ENCODE results near the gene ARL6IP6.
"Not testable (repeated sequence)": the region's sequence is repeated elsewhere in the genome, so short reads cannot be mapped to it uniquely, and the experiment has no call there.

Gene ARL6IP6

DNA sequence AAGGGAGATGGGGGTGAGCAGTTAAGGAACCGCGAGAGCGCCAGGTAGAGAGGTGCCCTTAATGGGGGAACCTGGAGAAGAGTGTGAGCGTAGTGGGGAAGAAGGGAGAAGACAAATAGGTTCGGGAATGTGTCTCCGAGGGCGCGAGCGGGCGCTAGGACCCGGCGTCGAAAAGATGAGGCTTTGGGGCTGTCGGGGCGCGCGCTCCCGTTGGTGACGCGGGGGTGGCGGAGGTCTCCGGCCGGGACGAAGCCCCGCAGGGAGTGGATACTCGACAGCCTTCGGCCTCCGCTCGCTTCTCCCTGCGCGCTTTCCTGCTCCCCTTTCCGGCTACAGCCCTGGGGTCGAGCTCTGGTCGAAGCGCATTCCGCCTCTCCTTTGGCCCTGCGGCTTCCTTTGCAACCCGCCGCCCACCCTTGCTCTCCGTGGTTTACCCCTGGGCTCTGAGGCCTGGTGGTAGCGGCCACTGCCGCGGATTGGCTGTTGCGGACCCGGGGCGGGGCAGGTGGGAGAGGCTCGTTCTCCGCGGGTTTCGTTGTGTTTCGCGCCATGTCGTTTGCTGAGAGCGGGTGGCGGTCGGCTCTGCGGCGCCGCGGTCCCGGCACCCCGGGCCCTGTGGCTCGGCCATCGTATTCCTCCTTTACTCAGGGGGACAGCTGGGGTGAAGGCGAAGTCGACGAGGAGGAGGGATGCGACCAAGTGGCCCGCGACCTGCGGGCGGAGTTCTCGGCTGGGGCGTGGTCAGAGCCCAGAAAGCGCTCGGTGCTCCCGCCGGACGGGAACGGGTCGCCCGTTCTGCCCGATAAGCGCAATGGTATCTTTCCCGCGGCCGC is at the start of gene ARL6IP6:
ARL6IP6 (plus strand) TSS at position 545 of the 833 bp plus-strand sequence; CDS start at position 550, 5 bp downstream.
- DNase-seq: peak; percentile 89

DNA sequence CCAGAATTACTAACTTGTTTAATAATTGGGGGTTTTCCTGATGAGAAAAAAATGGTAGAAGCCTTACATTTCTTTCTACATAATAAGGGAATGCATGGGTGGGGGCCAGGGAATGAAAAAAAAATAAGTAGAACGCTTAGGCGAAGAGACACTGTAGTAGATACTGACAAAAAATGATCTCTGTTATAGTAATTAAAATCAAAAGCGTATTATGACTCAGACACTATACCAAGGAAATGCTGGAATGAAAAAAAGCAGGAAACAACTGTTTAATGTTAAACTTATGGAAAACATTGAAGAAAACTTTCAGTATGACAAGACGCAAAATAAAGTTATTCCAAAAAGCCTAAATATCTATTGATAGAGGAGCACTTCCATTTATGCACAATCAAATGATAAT is 44.1 kb upstream of the ARL6IP6 start:
- DNase-seq: no peak

DNA sequence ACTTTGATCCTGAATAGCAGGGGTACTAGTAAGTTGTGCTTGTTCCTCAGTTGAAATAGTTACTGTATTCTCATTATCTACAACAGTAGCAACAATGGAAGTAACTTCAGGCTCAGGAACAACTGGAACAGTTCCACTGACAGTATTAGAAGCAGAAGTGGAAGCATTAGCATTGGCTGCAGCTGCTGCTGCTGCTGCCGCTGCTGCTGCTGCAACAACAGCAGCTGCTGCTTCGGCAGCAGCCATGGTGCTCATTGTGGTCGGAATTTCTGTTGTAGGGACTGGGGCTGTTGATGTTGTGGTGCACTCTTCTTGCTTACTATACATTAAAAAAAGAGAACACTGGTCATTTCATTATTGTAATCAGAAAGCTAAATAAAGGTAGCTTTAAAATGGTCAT is 42.0 kb upstream of the ARL6IP6 start:
- DNase-seq: no peak

DNA sequence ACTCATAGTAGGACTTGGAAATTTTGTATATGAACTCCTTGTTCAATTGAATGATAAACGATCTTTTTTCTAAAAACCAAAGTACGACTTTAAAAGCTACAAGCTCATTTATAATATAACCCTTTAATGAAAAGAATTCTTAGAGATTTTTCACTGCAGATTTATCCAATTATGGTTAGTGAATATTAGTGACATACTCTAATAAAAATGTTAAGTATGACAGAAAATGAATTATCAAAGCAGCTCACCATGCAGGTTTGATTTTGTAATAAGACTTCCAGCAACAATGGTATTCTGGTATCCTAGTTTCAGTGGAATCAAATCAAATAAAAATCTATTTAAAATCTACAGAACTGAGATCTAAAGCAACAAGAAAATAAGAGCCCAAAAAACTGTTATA is 39.6 kb upstream of the ARL6IP6 start:
- DNase-seq: no peak

DNA sequence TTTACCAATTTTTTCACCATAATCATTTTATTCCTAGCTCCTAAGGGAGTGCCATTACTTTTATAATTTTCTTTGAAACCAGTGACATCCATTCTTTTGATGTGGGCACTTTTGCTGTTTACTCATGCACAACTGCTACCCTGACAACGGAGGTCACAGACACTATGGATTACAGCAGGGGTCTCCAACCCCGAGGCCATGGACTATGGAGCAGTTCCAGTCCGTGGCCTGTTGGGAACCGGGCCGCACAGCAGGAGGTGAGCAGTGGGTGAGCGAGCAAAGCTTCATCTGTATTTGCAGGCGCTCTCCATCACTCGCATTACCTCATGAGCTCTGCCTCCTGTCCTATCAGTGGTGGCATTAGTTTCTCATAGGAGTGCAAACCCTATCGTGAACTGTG is 35.8 kb upstream of the ARL6IP6 start:
- DNase-seq: no peak

DNA sequence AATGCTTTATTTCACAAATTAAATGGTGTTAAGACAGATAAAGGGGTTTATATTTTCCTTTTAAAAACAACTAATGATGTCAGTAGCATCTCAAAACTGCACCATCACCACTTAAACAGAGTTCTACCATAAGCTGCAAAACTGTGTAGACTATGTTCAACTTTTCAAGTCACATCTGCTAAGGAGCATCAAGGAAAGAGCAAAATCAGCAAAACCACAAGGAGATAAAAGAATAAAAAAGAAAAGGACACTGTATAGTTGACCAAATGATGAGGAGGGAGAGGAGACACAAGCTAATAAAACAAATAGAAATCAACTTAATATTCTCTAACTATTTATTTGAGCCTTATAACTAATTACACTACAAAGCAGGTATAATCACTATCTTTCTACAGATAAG is 35.0 kb upstream of the ARL6IP6 start:
- no peak for DNase-seq

DNA sequence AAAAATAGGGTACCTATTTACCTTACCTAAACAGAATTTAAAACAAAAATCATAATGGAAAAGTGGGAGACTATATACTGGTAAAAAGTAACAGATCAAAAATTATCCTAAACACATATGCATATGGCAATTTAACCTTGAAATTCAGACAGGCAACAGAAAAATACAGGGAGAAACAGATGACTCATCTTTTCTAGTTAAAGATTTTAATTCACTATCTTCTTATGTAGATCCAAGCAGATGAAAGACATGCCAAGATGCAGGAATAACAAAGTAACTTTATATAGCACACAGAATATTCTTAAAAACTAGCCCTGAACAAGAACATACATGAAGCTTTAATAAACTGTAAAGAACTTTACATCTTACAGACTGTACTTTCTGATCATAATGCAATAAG is 32.1 kb upstream of the ARL6IP6 start:
- DNase-seq: no peak

DNA sequence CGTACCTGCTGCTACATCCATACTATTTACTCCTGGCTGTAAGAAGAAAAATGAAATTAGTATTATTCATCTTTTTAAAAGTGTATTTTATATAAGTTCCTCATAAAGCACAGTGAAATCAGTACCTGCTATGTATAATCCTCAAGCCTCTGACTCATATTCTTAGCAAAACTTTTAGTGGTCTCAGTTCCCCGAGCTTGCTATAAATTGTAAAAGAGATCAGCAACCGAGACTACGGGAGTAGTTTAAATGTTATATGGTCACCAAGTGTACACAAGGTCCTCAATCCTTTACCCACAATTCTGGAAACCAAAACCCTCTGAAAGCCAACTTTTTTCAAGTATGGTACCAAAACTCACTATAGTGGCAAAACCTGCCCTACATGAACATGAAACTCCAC is 25.4 kb upstream of the ARL6IP6 start:
- DNase-seq: no peak

DNA sequence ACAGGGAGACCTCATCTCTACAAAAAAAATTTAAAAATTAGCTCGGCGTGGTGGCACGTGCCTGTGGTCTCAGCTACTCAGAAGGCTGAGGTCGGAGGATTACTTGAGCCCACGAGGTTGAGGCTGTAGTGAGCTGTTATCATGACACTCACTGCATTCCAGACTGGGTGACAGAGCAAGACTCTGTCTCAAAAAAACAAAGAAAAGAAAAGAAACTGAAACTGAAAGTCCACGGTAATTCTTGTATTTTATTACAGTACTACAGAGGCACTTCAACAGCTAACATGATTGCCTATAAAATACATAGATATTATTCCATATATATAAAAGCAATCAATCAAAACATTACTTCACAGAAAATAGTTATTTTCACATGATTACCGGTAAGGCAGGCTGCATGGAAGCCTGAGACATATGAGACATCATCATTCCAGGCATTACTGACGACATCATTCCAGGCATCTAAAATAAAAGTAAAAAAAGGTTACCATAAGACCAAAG is 24.2 kb upstream of the ARL6IP6 start:
- no peak for DNase-seq

DNA sequence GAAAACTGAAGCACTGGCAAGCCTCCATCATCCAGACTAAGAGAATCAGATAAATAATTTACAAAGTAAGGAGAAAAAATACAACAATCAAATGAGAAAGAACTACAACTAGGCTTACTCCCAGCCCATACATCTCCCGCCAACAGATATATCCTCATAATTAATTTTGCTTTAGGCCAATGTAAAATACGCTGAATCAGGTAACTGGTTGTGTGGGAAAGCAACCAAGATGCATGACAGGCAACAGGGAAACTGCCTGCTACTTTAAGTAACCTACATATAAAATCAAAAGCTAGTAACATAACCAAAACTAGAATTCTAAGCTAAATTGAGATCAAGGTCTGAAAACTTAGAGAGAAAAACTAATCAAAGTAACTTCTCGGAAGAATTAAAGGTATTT is 22.7 kb upstream of the ARL6IP6 start:
- DNase-seq: no peak

DNA sequence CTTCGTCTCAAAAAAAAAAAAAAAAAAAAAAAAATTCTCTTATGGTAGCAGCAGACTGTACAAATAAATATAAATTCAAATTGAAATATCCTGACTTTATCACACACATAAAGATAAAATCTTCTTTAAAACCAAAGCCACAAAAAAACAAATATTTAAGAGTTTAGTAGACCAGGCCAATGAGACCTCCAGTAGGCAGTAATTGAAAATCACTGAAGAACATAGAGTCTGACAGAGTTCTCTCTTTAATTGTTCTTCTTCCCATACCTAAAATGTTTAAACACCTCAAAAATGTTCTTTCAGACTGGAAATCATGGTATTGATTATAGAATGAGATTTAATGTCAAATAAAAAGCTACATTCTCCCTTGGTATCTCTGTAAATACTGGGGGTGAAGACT is 21.9 kb upstream of the ARL6IP6 start:
- no peak for DNase-seq

DNA sequence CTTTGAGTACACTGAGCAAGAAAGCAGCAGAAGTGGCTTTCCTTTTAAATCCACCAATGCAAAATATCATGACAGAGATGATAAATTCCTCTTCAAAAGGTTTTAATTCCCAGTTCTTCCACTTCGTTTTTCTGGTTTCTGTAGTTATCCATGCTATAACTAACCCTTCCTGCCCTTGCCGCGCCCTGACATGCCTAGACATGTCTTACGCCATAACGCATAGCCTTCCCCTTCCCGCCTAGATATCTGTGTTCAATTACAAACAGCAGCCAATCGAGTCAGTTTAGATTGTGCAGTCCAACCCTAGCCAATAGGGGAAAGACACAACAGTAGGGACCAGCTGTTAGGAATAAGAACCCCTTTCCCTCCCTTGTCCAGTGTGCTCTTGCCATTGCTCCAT is 17.2 kb upstream of the ARL6IP6 start:
- no peak for DNase-seq

DNA sequence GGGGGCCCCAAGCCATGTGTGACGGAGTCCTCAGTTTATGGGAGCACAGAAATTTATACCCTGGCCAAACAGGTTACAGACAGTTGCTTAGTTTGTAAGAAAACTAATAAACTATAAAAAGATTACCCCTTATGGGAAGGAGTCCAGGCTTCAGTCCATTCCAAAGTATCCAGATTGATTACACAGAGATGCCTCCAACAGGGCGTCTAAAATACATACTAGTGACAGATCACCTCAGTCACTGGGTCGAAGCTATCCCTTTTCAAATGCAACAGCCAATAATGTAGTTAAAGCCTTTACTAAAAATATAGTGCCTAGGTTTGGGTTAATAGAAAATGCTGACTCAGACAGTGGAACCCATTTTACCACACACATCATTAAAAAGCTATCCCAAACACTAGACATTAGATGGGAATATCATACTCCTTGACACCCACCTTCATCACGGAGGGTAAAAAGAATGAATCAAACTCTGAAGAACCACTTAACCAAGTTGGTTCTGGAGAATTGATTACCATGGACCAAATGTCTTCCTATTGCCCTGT is 11.9 kb upstream of the ARL6IP6 start:
- DNase-seq: no peak

DNA sequence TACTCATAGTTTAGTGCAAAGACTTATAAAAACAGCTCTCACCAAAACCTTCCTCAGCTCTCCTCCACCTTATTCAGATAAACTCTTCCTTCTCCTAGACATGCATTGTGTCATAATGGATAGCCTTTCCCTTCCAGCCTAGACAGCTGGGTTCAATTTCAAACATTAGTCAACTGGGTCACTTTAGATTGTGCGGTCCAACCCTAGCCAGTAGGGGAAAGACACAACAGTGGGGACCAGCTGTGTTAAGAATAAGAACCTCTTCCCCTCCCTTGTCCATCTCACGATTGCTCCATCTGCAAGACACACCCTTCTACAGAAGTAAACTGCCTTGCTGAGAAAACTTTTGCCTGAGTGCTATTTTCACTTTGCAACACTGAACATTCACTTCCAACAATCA is 9.7 kb upstream of the ARL6IP6 start:
- DNase-seq: no peak

DNA sequence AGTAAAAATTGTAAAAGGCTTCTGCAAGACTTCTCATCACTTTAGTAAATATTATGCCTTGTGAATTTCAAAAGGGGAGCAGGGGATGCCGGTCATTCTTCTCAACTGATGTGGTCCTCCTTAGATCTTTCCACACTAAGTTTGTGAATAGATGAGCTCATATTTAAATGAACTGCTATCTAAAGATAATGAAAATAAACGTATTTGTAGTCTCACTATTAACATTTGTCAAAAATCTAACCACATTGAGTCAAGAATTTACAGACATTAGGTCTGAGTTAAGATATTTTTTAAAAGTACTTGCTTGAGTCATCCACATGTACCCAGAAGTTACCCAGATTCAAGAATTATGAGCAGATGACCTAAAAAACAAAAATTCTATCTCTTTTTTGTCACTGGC is 7.7 kb upstream of the ARL6IP6 start:
- no peak for DNase-seq

DNA sequence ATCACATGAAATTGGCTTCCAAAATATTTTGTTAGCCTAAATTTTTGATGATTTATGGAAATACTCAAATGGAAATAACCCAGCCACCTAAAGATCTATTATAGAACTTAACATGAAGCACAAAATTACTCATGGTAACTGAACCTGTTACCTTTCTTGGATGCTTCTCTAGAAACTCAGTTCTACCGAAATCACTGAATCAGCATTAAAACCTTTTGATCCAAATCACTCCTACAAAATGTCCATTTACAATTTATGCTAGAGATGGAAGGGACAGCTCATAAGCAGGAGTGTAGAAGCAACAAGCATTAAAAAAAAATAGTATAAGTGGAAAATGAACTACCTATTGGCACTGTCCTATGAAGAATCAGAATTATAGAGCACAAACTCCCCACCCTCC is 3.3 kb upstream of the ARL6IP6 start:
- DNase-seq: no peak

DNA sequence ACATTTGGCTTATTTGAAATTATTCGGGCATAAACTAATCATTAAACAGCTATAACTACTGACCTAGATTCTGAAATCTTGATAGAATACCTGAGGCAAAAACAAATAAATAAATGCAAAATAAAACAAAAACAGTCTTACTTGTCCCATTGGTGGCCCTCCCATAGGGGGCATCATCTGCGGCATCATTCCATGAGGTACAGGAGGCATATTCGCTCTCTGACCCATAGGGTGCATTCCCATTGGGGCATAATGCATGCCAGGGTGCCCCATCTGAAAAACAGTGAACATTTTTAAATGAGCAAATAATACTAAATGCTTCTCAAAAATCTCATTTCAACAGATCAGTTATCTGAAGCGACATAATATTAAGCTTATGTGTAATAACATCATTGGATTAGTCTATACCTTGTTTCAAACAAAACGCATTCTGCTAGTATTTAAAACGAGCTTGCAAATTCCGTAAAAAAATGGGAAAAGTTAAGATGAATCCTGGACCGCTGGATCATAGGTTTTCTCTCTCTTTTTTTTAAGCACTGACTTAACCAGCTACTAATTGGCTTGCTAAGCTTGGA is 2.5 kb upstream of the ARL6IP6 start:
- DNase-seq: no peak

DNA sequence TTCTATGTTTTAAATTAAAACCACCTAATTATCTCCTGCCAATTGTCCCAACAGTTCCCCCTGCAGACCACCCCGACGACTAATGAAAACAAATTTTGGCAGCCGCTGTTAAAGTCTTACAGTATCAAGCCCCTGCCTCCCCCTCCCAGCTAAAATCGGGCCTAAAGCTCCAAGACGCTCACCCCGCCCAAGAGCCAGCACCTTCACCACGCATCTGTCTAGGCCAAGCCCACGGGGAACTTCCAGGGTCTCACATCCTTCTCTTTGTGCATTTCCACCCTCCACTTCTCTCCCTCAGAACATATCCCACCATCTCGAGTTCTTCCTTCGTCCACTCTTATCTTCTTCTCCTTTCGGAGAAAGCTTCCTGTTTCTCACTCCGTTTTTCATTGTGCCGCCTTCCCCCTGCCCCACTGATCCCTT is 1.6 kb upstream of the ARL6IP6 start:
- no peak for DNase-seq

DNA sequence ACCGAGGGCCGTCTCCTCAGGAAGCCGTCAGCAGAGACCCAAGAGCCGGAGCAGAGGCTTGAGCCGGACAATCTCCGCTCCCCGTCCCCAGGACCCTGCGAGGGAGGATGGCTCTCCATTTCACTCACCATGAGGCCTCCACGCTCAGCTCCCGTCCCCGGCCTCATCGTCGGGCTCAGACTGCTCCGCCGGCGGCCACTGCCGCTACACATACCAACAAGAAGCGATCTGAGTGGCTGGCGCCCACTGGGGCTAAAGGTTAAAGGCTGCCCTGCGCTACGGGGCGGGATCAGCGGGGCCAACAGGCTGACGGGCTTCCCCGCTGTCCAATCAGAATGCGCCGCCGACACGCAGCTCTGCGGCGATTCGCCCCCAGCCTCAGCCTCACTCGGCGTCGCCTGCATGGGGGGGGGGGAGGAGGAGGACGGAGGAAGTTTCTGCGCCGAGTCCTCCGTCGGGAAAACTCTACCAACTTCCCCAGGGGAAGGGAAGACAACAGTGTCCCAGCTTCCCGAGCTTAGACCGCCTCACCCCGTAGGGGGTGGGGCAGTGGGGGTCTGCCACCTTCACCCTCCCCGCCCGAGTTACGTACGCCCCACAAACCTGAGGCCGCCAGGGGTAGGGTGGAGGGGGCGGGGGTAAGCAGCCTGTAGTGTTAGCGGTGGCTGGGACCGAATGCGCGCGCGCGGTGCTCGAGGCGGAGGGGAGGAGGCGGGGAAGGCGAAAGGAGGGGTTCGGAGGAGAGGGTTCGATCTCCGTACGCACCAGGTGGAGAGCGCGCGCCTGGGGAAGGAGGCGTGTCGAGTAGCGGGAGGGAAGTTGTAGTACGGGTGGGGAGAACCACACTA is 968 bp upstream of the ARL6IP6 start, which contains the start of gene PRPF40A:
PRPF40A (minus strand) TSS at position 234 of the 848 bp plus-strand sequence; CDS start at position 212, 22 bp downstream.
- peak; percentile 97 for DNase-seq

DNA sequence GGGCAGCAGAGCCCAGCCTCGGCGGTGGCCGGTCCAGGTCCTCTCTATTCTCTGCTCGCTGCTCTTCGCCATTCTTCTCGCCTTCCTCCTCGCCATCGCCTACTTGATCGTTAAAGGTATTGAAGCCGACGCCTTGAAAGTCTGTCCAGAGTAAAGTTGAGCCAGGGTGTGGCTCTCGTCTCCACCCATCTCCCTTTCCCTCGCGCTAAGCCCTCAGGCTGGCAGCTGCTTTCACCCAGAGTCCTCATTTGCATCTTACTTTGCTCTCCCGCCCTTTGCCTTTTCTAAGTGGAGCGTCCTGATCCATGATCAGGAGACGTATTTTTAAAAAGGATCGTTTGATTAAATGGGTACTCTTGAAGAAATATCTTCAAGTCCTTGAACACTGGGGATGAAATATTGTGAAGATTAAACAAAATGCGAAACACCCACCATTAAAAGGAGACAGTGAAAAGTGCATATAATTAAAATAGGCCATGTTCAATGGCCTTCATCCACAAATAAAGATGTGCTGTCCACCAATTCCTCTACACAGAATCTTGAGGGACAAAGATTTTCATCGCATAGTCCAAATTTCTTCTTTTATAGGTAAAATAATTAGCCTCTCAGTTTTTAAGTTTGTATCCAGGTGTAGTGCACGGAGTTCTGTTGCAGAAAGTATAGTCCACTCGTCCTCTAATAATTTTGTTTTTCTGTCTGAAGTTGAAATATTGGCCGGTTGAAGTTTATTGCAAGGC is 657 bp downstream of the ARL6IP6 start:
- DNase-seq: peak; percentile 63

DNA sequence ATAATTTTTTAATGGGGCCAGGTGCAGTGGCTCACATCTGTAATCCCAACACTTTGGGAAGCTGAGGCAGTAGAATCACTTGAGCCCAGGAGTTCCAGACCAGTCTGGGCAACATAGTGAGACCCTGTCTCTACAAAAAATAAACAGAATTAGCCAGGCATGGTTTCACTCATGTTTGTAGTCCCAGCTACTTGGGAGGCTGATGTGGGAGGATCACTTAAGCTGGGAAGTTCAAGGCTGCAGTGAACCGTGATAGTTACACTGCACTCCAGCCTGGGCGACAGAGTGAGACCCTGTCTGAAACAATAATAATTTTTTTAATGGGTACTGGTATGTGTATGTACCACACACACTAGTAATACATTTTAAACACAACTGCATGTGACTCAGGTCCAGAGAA is 2.4 kb downstream of the ARL6IP6 start:
- no peak for DNase-seq

DNA sequence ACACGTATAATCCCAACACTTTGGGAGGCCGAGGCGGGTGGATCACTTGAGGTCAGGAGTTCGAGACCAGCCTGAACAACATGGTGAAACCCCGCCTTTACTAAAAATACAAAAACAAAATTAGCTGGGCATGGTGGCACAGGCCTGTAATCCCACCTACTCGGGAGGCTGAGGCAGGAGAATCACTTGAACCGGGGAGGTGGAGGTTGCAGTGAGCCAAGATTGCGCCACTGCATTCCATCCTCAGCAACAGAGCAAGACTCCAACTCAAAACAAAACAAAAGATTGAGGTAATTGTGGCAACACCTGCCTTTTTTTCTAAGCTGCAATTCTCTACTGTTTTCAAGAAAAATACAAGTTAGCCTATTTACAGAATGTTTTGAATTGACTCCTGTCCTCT is 4.2 kb downstream of the ARL6IP6 start:
- not testable (repeated sequence) for DNase-seq

Measured in NCI-H774 (cell line).